PFSK-1 (cell line): ENCODE results near the gene TPST1.

Source experiments
- FOXP2 ChIP-seq: optimal IDR thresholded peaks from 2 replicates; pipeline ENCODE3; 2011; ENCODE audit warnings: borderline replicate concordance, control low read depth, inconsistent platforms; ENCODE audit not compliant: insufficient read depth; ENCODE audit errors: extremely low read length, extremely low read depth
- POLR2AphosphoS5 ChIP-seq: IDR thresholded peaks from 2 replicates; pipeline ENCODE4 v1.6.1; 2012; ENCODE audit warnings: low read depth, mild to moderate bottlenecking, control low read depth, low read length, moderate library complexity
- SIN3A ChIP-seq: IDR thresholded peaks from 2 replicates; pipeline ENCODE4 v1.6.1; 2012; ENCODE audit warnings: mild to moderate bottlenecking, low read length, moderate library complexity, borderline replicate concordance; ENCODE audit not compliant: insufficient read depth
- TAF1 ChIP-seq: IDR thresholded peaks from 2 replicates; pipeline ENCODE4 v1.6.1; 2012; ENCODE audit warnings: low read length, control low read depth, borderline replicate concordance; ENCODE audit not compliant: insufficient read depth
- TF ChIP-seq, protein P1 (sequence below), 2 experiments: IDR thresholded peaks; 2 replicates each; pipeline versions ENCODE4 v1.6.1 to v1.8.0; 2011 to 2012; ENCODE audit warnings: low read depth in 2 of 2, low read length in 2 of 2, control low read depth in 1 of 2, inconsistent platforms in 1 of 2, mild to moderate bottlenecking in 1 of 2, moderate library complexity in 1 of 2; ENCODE audit not compliant: insufficient read depth in 1 of 2

Gene TPST1

DNA sequence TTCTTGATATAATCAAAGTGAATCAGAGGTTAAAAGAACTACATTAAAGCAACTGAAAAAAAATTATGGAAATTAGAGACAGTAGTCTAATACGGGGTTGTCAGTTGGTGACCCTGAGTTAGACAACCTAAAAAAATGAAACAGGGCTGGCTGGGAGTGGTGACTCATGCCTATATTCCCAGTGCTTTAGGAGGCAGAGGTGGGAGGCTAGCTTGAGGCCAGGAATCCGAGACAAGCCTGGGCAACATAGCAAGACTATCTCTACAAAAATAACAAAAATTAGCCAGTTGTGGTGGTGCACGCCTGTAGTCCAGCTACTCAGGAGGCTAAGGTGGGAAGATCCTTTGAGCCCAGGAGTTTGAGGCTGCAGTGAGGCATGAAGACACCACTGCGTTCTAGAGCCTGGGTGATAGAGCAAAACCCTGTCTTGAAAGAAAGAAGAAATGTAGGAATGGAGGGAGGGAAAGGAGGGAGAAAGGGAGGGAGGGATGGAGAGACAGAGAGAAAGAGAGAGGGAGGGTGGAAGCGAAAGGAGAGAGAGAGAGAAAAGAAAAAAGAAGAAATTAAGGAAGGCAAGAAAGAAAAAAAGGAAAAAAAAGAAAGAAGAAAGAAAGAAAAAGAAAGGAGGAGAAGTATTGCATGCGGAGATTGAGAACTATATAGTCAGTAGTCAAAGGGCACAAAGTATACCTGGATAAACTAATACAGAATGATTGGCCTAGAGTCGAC is 166.1 kb downstream of the TPST1 start:
- TF ChIP-seq FOXP2 (no peak), POLR2AphosphoS5 (no peak), SIN3A (no peak), TAF1 (no peak)
- TF ChIP-seq, protein P1, sequence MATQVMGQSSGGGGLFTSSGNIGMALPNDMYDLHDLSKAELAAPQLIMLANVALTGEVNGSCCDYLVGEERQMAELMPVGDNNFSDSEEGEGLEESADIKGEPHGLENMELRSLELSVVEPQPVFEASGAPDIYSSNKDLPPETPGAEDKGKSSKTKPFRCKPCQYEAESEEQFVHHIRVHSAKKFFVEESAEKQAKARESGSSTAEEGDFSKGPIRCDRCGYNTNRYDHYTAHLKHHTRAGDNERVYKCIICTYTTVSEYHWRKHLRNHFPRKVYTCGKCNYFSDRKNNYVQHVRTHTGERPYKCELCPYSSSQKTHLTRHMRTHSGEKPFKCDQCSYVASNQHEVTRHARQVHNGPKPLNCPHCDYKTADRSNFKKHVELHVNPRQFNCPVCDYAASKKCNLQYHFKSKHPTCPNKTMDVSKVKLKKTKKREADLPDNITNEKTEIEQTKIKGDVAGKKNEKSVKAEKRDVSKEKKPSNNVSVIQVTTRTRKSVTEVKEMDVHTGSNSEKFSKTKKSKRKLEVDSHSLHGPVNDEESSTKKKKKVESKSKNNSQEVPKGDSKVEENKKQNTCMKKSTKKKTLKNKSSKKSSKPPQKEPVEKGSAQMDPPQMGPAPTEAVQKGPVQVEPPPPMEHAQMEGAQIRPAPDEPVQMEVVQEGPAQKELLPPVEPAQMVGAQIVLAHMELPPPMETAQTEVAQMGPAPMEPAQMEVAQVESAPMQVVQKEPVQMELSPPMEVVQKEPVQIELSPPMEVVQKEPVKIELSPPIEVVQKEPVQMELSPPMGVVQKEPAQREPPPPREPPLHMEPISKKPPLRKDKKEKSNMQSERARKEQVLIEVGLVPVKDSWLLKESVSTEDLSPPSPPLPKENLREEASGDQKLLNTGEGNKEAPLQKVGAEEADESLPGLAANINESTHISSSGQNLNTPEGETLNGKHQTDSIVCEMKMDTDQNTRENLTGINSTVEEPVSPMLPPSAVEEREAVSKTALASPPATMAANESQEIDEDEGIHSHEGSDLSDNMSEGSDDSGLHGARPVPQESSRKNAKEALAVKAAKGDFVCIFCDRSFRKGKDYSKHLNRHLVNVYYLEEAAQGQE (IDR thresholded peaks at IDR 0.05; ENCODE audit: insufficient read depth in 1 of 2, low read depth in 2 of 2, low read length in 2 of 2), result no peak

DNA sequence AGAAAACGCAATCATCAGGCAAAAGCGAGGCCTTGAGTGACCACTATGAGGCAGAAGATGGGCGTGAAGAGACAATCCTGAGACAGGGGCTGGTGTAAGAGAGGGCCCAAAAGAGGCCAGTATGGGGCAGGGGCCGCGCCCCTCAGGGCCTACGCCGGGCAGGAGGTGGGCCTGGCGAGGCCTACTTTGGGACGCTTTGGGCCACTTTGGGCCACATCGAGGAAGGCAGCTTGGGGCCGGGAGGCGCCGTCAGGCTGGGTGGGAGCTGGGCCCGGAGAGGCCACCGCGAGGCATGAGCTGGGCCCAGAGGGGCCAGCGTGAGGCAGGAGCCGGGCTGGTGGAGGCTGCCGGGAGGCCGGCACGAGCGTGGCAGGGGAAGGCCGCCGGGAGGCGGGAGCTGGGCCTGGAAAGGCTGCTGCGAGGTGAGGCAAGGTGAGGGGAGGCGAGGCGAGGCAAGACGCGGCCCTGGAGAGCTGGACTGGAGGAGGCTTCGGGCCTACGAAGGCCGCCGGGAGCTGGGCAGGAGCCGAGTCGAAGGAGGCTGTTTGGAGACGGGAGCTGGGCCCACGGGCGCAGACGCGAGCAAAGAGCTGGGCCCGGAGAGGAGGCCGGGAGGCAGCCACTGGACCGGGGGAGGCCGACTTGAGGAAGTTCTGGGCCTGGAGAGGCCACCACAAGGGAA is 171.3 kb downstream of the TPST1 start:
- TF ChIP-seq SIN3A (no peak), TAF1 (no peak), FOXP2 (no peak), POLR2AphosphoS5 (no peak)
- TF ChIP-seq, protein P1 (IDR thresholded peaks at IDR 0.05; ENCODE audit: insufficient read depth in 1 of 2, low read depth in 2 of 2, low read length in 2 of 2), result no peak

DNA sequence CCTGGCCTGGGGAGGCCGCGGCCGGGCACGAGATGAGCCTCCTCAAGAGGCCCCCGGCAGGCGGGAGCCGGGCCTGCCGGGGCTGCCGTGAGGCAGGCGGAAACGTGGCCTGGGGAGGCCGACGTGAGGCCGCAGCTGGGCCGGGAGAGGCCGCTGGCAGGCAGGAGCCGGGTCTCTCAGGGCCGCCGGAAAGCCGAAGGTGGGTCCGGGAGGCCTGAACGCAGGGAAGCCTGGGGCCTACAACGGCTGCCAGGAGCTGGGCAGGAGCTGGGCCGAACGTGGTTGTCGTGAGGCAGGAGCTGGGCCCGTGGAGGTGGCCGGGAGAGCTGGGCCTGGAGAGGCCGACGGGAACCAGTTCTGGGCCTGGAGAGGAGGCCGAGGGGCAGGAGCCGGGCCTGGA is 171.9 kb downstream of the TPST1 start:
- TF ChIP-seq FOXP2 (no peak), POLR2AphosphoS5 (no peak), TAF1 (no peak), SIN3A (no peak)
- TF ChIP-seq, protein P1 (IDR thresholded peaks at IDR 0.05; ENCODE audit: insufficient read depth in 1 of 2, low read depth in 2 of 2, low read length in 2 of 2), result no peak

DNA sequence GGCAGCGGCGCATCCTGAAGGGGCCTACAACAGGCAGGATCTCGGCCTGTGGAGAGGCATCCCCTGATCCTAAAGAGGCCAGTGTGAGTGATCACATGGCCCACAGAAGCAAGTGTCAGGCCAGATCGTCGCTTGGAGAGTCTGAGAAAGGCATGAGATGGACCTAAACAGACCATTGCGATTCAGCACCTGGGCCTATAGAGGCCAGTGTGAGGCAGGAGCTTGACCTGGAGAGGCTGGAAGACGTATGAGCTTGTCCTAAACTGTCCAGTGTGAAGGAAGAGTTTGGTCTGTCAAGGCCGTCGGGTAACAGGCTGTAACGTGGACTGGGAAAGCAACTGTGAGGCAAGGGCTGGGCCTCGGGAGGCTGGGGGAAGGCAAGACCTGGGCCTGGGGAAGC is 172.6 kb downstream of the TPST1 start:
- no peak for TF ChIP-seq FOXP2
- TF ChIP-seq POLR2AphosphoS5, result no peak
- TF ChIP-seq SIN3A, result no peak
- no peak for TF ChIP-seq TAF1
- TF ChIP-seq, protein P1 (IDR thresholded peaks at IDR 0.05; ENCODE audit: insufficient read depth in 1 of 2, low read depth in 2 of 2, low read length in 2 of 2), result no peak
